ENCODE measurements around the gene VAV2. TPM values are rescaled to one million over a fixed set of nuclear protein-coding genes. Genes with fewer than 3 reads are reported as not detected.

The VAV2 gene, protein sequence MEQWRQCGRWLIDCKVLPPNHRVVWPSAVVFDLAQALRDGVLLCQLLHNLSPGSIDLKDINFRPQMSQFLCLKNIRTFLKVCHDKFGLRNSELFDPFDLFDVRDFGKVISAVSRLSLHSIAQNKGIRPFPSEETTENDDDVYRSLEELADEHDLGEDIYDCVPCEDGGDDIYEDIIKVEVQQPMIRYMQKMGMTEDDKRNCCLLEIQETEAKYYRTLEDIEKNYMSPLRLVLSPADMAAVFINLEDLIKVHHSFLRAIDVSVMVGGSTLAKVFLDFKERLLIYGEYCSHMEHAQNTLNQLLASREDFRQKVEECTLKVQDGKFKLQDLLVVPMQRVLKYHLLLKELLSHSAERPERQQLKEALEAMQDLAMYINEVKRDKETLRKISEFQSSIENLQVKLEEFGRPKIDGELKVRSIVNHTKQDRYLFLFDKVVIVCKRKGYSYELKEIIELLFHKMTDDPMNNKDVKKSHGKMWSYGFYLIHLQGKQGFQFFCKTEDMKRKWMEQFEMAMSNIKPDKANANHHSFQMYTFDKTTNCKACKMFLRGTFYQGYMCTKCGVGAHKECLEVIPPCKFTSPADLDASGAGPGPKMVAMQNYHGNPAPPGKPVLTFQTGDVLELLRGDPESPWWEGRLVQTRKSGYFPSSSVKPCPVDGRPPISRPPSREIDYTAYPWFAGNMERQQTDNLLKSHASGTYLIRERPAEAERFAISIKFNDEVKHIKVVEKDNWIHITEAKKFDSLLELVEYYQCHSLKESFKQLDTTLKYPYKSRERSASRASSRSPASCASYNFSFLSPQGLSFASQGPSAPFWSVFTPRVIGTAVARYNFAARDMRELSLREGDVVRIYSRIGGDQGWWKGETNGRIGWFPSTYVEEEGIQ
- polyA plus RNA-seq (2012; rRNA removed) = 12.9 and 14.9 TPM in 2 replicates
- polyA plus RNA-seq (2012; cell fraction: cytosol; rRNA removed) = 9.1 and 12.6 TPM in 2 replicates
- 23.3 and 24.1 TPM in 2 replicates for polyA plus RNA-seq (2012; cell fraction: nucleus; rRNA removed)

DNA sequence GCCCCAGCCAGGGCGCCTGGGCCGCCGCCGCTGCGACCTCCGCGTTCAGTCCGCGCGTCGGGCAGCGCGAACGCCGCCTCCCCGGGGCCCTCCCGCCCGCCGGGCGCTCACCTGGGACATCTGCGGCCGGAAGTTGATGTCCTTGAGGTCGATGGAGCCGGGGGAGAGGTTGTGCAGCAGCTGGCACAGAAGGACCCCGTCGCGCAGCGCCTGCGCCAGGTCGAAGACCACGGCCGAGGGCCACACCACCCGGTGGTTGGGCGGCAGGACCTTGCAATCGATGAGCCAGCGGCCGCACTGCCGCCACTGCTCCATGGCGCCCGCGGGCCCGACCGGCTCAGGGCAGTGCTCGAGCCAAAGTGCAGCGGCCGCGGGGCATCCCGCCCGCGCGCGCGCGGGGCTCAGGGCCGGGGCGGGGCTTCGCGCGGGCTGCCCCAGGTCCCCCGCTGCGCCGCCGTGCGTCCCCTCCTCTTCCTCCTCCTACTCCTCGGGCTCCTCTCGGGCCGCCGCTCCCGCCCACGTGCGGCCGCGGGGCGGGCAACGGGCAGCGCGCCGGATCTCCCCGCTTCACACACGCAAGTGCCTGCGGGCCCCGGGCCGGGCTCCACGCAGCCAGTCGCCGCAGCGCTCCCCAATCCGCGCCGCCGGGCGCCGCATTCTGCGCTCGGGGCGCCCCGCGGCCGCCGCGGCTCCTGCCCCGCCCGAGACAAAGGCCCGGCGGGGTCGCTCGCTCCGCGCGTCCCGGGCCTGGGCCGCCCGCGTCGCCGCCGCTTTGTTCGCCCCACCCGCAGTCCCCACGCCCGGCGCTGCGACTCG is at the start of gene VAV2:
Gene VAV2 (minus strand): TSS at position 361 of the 816 bp plus-strand sequence. CDS start 46 bp downstream, at position 315.
- no peaks in the 10 kb centered on the region for H3K9me3 ChIP-seq
- no peaks in the 10 kb centered on the region for H3F3A ChIP-seq (replicated peaks; ENCODE audit: insufficient read depth)
- H3K27me3 ChIP-seq (ENCODE audit: insufficient read depth) = no peaks in the 10 kb centered on the region
- peaks cover 46% of the 10 kb centered on the region for H4K20me1 ChIP-seq (ENCODE audit: insufficient read depth)
- H3K9ac ChIP-seq = peak within 1 kb of the TSS; percentile 88
- no peaks in the 10 kb centered on the region for H3K36me3 ChIP-seq (replicated peaks in 1 of 2; ENCODE audit: control insufficient read depth in 1 of 2, insufficient read depth in 2 of 2, low read length in 1 of 2)
- ChIA-PET CTCF (interaction anchor here (1.0 to 7.3 kb wide), 17 partner anchors 13 to 218 kb away, joined by 3 to 236 read pairs (median 14); no protein-coding TSS in a partner anchor), POLR2A (interaction anchor here (1.1 to 2.2 kb wide), 4 partner anchors 12 to 254 kb away, joined by 3 to 8 read pairs (median 4); partner anchors contain the start of gene SARDH)
- H3K27ac ChIP-seq (ENCODE audit: low read depth in 2 of 2, low read length in 1 of 2) = peak within 1 kb of the TSS; percentile 82 to 93
- H3K4me2 ChIP-seq = peak within 1 kb of the TSS; percentile 100
- peaks cover 6 to 34% of the 10 kb centered on the region in 2 experiments; a peak in 3 of 4 replicates for H3K4me1 ChIP-seq (ENCODE audit: control insufficient read depth in 1 of 2, insufficient read depth in 2 of 2, low read depth in 1 of 2, low read length in 1 of 2)
- WGBS (ENCODE audit: low lambda C conversion rate) = 0% methylated on average over 2 of the region's 124 CpGs
- peaks cover 59% of the 10 kb centered on the region for H3K79me2 ChIP-seq (ENCODE audit: insufficient read depth)
- H2AFZ ChIP-seq (ENCODE audit: low read depth) = peak within 1 kb of the TSS; percentile 56; the same call in 1 of the 2 replicates
- no peaks in the 10 kb centered on the region for H3K9me2 ChIP-seq
- peak; percentile 76 for DNase-seq
- TF ChIP-seq MXI1 (IDR thresholded peaks at IDR 0.05; ENCODE audit: low read depth, low read length) = peak; percentile 69; the same call in 1 of the 2 replicates
- TF ChIP-seq NRF1 (IDR thresholded peaks at IDR 0.05; ENCODE audit: low read depth, low read length) = peak; percentile 27; the same call in 1 of the 2 replicates
- TF ChIP-seq, protein P1, sequence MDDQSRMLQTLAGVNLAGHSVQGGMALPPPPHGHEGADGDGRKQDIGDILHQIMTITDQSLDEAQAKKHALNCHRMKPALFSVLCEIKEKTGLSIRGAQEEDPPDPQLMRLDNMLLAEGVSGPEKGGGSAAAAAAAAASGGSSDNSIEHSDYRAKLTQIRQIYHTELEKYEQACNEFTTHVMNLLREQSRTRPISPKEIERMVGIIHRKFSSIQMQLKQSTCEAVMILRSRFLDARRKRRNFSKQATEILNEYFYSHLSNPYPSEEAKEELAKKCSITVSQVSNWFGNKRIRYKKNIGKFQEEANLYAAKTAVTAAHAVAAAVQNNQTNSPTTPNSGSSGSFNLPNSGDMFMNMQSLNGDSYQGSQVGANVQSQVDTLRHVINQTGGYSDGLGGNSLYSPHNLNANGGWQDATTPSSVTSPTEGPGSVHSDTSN (IDR thresholded peaks at IDR 0.05) = no peak
- no peak for TF ChIP-seq RAD21 (IDR thresholded peaks at IDR 0.05; ENCODE audit: low read length)
- TF ChIP-seq, protein P2, sequence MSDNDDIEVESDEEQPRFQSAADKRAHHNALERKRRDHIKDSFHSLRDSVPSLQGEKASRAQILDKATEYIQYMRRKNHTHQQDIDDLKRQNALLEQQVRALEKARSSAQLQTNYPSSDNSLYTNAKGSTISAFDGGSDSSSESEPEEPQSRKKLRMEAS (IDR thresholded peaks at IDR 0.05; ENCODE audit: low read depth) = peak; percentile 78
- no peak for TF ChIP-seq RFX5 (IDR thresholded peaks at IDR 0.05; ENCODE audit: low read length)
- TF ChIP-seq, protein P3, sequence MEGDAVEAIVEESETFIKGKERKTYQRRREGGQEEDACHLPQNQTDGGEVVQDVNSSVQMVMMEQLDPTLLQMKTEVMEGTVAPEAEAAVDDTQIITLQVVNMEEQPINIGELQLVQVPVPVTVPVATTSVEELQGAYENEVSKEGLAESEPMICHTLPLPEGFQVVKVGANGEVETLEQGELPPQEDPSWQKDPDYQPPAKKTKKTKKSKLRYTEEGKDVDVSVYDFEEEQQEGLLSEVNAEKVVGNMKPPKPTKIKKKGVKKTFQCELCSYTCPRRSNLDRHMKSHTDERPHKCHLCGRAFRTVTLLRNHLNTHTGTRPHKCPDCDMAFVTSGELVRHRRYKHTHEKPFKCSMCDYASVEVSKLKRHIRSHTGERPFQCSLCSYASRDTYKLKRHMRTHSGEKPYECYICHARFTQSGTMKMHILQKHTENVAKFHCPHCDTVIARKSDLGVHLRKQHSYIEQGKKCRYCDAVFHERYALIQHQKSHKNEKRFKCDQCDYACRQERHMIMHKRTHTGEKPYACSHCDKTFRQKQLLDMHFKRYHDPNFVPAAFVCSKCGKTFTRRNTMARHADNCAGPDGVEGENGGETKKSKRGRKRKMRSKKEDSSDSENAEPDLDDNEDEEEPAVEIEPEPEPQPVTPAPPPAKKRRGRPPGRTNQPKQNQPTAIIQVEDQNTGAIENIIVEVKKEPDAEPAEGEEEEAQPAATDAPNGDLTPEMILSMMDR (IDR thresholded peaks at IDR 0.05) = 0 out of 2 replicates have a peak, but pooled peaks have one; percentile 7
- peak within 1 kb of the TSS; percentile 75 to 87 for H3K4me3 ChIP-seq (ENCODE audit: low read depth in 2 of 2, low read length in 1 of 2)

DNA sequence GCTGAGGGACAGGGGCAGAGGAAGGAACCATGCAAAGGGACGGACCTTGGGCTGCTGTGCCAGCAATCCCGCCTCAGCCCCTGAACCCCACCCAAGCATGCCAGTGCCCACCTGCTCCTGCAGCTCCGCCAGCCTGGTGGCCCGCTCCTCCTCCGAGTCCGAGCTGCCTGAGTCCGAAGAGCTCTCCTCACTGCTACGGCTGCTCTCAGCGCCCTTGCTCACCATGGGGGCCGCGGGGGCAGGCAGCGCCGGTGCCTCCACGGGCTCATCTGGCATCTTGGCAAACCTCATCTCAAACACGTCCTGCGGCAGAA is 49.5 kb upstream of the VAV2 start:
- no peaks in the 10 kb centered on the region for H3K27me3 ChIP-seq (ENCODE audit: insufficient read depth)
- ChIA-PET POLR2A (no interaction called here), CTCF (no interaction called here)
- no peaks in the 10 kb centered on the region for H3K9me2 ChIP-seq
- no peak for DNase-seq
- H3K36me3 ChIP-seq (replicated peaks in 1 of 2; ENCODE audit: control insufficient read depth in 1 of 2, insufficient read depth in 2 of 2, low read length in 1 of 2) = peaks cover 37 to 49% of the 10 kb centered on the region in 2 experiments
- H3K27ac ChIP-seq (ENCODE audit: low read depth in 2 of 2, low read length in 1 of 2) = no peak overlapping the region; a peak in 1 of 4 replicates
- no peak overlapping the region for H3K9ac ChIP-seq
- H4K20me1 ChIP-seq (ENCODE audit: insufficient read depth) = no peaks in the 10 kb centered on the region
- no peak overlapping the region for H3K4me3 ChIP-seq (ENCODE audit: low read depth in 2 of 2, low read length in 1 of 2)
- no peak overlapping the region for H2AFZ ChIP-seq (ENCODE audit: low read depth)
- H3K79me2 ChIP-seq (ENCODE audit: insufficient read depth) = no peaks in the 10 kb centered on the region
- peaks cover 0 to 18% of the 10 kb centered on the region in 2 experiments; a peak in 1 of 4 replicates for H3K4me1 ChIP-seq (ENCODE audit: control insufficient read depth in 1 of 2, insufficient read depth in 2 of 2, low read depth in 1 of 2, low read length in 1 of 2)
- H3K9me3 ChIP-seq = no peaks in the 10 kb centered on the region
- no peaks in the 10 kb centered on the region for H3F3A ChIP-seq (replicated peaks; ENCODE audit: insufficient read depth)
- H3K4me2 ChIP-seq = no peak overlapping the region
- 85% methylated on average over 10 of the region's 16 CpGs for WGBS (ENCODE audit: low lambda C conversion rate)
- TF ChIP-seq RFX5 (IDR thresholded peaks at IDR 0.05; ENCODE audit: low read length) (no peak), TEAD4 (IDR thresholded peaks at IDR 0.05; ENCODE audit: borderline replicate concordance, insufficient read depth) (no peak), ELF1 (IDR thresholded peaks at IDR 0.05) (no peak), FOXM1 (IDR thresholded peaks at IDR 0.05; ENCODE audit: low read depth) (no peak), YY1 (IDR thresholded peaks at IDR 0.05; ENCODE audit: low read depth) (no peak), JUND (IDR thresholded peaks at IDR 0.05) (no peak), EZH2phosphoT487 (IDR thresholded peaks at IDR 0.05; ENCODE audit: borderline replicate concordance, low read depth) (no peak)
- TF ChIP-seq, protein P3 (IDR thresholded peaks at IDR 0.05) = no peak
- TF ChIP-seq, protein P4, sequence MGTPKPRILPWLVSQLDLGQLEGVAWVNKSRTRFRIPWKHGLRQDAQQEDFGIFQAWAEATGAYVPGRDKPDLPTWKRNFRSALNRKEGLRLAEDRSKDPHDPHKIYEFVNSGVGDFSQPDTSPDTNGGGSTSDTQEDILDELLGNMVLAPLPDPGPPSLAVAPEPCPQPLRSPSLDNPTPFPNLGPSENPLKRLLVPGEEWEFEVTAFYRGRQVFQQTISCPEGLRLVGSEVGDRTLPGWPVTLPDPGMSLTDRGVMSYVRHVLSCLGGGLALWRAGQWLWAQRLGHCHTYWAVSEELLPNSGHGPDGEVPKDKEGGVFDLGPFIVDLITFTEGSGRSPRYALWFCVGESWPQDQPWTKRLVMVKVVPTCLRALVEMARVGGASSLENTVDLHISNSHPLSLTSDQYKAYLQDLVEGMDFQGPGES (IDR thresholded peaks at IDR 0.05; ENCODE audit: low read depth, low read length) = no peak
- TF ChIP-seq, protein P2 (IDR thresholded peaks at IDR 0.05; ENCODE audit: low read depth) = no peak

Data from SK-N-SH (cell line).